ENCODE data around the gene NOP14. TPM values are rescaled to one million over a fixed set of nuclear protein-coding genes. Genes with fewer than 3 reads are reported as not detected.
"Not testable (repeated sequence)": the region's sequence is repeated elsewhere in the genome, so short reads cannot be mapped to it uniquely, and the experiment has no call there.

NOP14 gene
- total RNA-seq, 3 donors from 2014 or later = 21.2 to 33.1 (median 23.4) TPM

DNA sequence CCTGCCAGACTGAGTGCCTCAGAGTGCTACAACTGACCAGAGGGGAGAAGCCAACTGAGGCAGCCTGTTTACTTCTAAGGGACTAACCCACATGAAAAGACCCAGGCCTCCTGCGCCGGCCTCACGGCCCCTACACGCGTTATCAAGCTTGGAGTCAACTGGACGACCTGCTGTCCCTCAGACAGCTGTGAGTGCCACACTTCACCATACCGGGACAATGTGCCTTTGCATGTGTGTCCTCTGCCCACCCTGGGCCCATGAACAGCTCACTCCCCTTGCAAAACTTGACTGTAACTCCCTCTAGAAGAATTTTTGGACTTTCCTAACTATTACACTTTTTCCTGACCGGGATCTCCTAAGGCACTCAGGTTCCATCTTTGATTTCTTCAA is 1.8 kb downstream of the NOP14 start:
- peaks cover 6 to 9% of the 10 kb centered on the region in 2 donors for H3K4me1 ChIP-seq
- H3K27me3 ChIP-seq = no peaks in the 10 kb centered on the region
- no peak for DNase-seq (ENCODE audit: low spot score in 2 of 2)
- H3K4me3 ChIP-seq = peak overlapping the region; percentile 93 to 96 (median 93)
- intact Hi-C loops (cut with DNase I; ENCODE audit: low total_unique reads) = no loop called here
- no peaks in the 10 kb centered on the region for H3K36me3 ChIP-seq
- no peaks in the 10 kb centered on the region for H3K9me3 ChIP-seq
- TF ChIP-seq, protein P1, sequence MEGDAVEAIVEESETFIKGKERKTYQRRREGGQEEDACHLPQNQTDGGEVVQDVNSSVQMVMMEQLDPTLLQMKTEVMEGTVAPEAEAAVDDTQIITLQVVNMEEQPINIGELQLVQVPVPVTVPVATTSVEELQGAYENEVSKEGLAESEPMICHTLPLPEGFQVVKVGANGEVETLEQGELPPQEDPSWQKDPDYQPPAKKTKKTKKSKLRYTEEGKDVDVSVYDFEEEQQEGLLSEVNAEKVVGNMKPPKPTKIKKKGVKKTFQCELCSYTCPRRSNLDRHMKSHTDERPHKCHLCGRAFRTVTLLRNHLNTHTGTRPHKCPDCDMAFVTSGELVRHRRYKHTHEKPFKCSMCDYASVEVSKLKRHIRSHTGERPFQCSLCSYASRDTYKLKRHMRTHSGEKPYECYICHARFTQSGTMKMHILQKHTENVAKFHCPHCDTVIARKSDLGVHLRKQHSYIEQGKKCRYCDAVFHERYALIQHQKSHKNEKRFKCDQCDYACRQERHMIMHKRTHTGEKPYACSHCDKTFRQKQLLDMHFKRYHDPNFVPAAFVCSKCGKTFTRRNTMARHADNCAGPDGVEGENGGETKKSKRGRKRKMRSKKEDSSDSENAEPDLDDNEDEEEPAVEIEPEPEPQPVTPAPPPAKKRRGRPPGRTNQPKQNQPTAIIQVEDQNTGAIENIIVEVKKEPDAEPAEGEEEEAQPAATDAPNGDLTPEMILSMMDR (IDR thresholded peaks at IDR 0.05) = no peak
- TF ChIP-seq POLR2A (IDR thresholded peaks at IDR 0.05) (no peak), POLR2AphosphoS5 (IDR thresholded peaks at IDR 0.05) (no peak)
- no peak overlapping the region for H3K27ac ChIP-seq

DNA sequence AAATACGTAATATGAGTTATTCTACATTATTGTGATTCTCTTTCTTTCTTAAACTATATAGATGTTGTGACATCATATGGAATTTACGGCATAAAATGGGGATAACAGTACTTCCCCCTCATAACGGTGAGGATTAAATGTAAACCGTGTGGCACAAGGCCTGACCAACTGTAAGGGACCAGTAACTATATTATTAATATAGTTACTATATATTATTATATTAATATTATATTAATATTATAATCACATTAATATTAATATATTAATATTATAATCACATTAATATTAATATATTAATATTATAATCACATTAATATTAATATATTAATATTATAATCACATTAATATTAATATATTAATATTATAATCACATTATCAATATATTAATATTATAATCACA is 2.8 kb downstream of the NOP14 start:
- H3K36me3 ChIP-seq; DNase-seq (ENCODE audit: low spot score in 2 of 2); H3K27ac ChIP-seq; H3K4me1 ChIP-seq; intact Hi-C loops (cut with DNase I; ENCODE audit: low total_unique reads); H3K27me3 ChIP-seq; H3K4me3 ChIP-seq; H3K9me3 ChIP-seq: not testable (repeated sequence)

DNA sequence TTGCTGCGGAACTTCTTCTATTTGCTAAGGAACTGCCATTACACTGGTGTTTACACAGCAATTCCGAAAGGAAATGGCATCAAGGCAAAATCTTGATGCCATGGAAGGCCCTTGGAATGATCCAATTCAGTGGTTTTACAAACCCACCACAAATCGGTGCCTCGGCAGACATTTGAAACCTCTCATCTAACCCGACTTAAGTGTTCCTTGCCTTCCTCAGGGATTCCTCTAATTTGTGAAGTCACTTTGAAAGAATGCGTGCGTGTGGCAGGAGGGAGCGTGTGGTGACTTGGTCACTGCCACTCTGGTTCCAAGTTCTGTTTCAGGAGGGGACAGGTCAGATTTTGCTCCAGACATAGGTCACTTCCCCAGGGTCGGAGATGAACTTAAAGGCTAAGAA is 4.8 kb downstream of the NOP14 start:
- TF ChIP-seq POLR2A (IDR thresholded peaks at IDR 0.05) = no peak
- no peak for TF ChIP-seq POLR2AphosphoS5 (IDR thresholded peaks at IDR 0.05)
- TF ChIP-seq, protein P1 (IDR thresholded peaks at IDR 0.05) = no peak
- intact Hi-C loops (cut with DNase I; ENCODE audit: low total_unique reads) = no loop called here

DNA sequence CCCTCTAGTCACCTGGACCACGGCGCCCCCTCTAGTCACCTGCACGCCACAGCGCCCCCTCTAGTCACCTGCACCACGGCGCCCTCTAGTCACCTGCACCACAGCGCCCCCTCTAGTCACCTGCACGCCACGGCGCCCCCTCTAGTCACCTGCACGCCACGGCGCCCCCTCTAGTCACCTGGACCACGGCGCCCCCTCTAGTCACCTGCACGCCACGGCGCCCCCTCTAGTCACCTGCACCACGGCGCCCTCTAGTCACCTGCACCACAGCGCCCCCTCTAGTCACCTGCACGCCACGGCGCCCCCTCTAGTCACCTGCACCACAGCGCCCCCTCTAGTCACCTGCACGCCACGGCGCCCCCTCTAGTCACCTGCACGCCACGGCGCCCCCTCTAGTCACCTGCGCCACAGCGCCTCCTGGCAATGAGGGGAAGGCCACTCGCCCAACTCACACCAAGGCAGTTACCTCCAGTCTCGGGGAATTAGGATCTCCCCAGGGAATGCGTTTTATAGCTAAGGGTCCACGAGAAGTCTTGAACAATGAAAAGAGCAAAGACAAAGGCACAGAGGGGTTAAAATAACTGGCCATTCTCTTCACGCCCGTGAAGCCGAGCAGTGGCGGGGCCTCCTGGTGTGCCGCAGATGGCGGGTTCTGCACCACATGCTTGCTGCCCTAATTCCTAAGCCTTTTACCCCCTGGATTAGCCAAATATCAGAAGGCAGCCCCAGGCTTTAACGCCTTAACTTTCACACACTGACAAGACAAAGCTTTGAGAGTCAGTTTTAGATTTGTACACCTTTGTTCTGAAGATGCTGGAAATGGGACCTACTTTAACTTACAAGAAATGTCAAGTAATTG is 7.8 kb downstream of the NOP14 start:
- H3K27me3 ChIP-seq; H3K27ac ChIP-seq; H3K36me3 ChIP-seq; H3K4me3 ChIP-seq; DNase-seq (ENCODE audit: low spot score in 2 of 2); H3K4me1 ChIP-seq; H3K9me3 ChIP-seq: not testable (repeated sequence)
- intact Hi-C loops (cut with DNase I; ENCODE audit: low total_unique reads) = loop anchor here (2.0 kb wide), 1 partner anchor 49 kb away; no protein-coding TSS in a partner anchor

More for the DNA sequence above, 4.8 kb downstream of the NOP14 start:
- H3K4me1 ChIP-seq = peaks cover 6 to 9% of the 10 kb centered on the region in 2 donors
- H3K36me3 ChIP-seq = no peaks in the 10 kb centered on the region
- DNase-seq (ENCODE audit: low spot score in 2 of 2) = no peak
- H3K27ac ChIP-seq = no peak overlapping the region
- no peaks in the 10 kb centered on the region for H3K27me3 ChIP-seq
- no peak overlapping the region for H3K4me3 ChIP-seq
- no peaks in the 10 kb centered on the region for H3K9me3 ChIP-seq

DNA sequence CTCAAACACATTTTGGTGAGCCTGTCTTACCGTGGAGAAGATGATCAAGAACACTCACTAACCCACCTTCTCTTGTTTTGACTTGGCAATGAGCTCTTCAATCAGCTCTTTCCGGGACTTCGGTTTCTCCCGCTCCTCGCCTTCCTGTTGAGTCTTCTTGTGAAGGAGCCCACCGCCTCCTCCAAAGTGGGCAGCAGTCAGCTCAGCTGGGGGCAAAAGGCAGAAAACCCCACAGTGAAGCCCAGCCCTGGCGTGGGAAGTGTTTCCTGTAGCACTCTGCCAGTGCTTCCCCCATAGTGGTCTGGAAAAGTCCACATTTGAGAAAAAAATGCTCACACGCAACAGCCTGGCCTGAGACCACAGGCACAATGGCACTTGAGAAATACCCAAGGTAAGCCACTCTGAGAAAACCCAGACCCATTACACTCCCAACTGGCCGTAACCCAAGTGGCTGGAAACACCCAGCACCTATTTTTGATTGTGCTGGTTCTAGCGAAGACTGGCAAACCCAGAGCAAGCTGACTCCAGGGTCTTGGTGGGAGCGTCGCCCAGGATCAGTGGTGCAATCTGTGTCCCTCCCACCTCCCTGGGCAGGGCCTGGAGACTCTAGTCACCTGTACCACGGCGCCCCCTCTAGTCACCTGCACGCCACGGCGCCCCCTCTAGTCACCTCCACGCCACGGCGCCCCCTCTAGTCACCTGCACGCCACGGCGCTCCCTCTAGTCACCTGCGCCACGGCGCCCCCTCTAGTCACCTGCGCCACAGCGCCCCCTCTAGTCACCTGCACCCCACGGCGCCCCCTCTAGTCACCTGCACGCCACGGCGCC is 8.6 kb downstream of the NOP14 start:
- intact Hi-C loops (cut with DNase I; ENCODE audit: low total_unique reads) = no loop called here
- no peak for DNase-seq (ENCODE audit: low spot score in 2 of 2)
- Histone ChIP-seq H3K4me3 (no peak overlapping the region), H3K36me3 (peaks cover 7% of the 10 kb centered on the region), H3K9me3 (no peaks in the 10 kb centered on the region), H3K27ac (no peak overlapping the region), H3K4me1 (no peaks in the 10 kb centered on the region), H3K27me3 (no peaks in the 10 kb centered on the region)
- TF ChIP-seq, protein P1 (IDR thresholded peaks at IDR 0.05) = no peak
- no peak for TF ChIP-seq POLR2A (IDR thresholded peaks at IDR 0.05)
- no peak for TF ChIP-seq POLR2AphosphoS5 (IDR thresholded peaks at IDR 0.05)

DNA sequence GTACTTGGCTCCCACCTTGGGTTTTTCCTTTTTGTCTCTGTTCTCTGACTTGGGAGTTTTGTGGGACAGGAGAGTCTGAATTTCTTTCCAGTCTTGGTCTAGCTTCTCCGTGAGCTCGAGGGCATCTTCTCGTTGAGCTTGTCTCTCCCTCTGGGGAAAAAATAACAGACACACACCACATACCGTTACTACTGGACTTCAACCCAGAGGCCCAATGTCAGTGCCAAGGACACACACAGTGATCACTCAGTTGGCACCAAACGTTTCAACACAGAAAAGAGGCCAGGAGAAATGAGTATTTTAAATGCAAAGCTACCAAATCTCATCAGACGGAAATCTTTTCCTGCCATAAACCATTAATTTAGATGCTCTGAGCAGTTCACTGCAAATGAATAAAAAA is 9.7 kb downstream of the NOP14 start:
- no peak for DNase-seq (ENCODE audit: low spot score in 2 of 2)
- Histone ChIP-seq H3K4me1 (no peaks in the 10 kb centered on the region), H3K9me3 (no peaks in the 10 kb centered on the region), H3K4me3 (no peak overlapping the region), H3K27ac (no peak overlapping the region), H3K36me3 (peaks cover 7% of the 10 kb centered on the region), H3K27me3 (no peaks in the 10 kb centered on the region)
- intact Hi-C loops (cut with DNase I; ENCODE audit: low total_unique reads) = no loop called here
- TF ChIP-seq POLR2A (IDR thresholded peaks at IDR 0.05) (no peak), POLR2AphosphoS5 (IDR thresholded peaks at IDR 0.05) (no peak)
- TF ChIP-seq, protein P1 (IDR thresholded peaks at IDR 0.05) = no peak

Data from breast epithelium (tissue), 4 donors.